Forelimb muscle (tissue), 1 donor: Measurements from ENCODE around the gene HSPG2. TPM values are rescaled to one million over a fixed set of nuclear protein-coding genes. Genes with fewer than 3 reads are reported as not detected.

Experiments used
- DNase-seq: peaks from one replicate; pipeline ENCODE4 v3.0.0-alpha.2; 2013; ENCODE audit warnings: low read depth
- polyA plus RNA-seq: library from polyadenylated mRNA; unstranded; fragments of 120-200 nt; gene quantifications from one replicate; pipeline ENCODE4 v1.2.1, GENCODE V29; 2013; ENCODE audit not compliant: insufficient read length

HSPG2 gene
- polyA plus RNA-seq, 1 donor = 223 TPM

DNA sequence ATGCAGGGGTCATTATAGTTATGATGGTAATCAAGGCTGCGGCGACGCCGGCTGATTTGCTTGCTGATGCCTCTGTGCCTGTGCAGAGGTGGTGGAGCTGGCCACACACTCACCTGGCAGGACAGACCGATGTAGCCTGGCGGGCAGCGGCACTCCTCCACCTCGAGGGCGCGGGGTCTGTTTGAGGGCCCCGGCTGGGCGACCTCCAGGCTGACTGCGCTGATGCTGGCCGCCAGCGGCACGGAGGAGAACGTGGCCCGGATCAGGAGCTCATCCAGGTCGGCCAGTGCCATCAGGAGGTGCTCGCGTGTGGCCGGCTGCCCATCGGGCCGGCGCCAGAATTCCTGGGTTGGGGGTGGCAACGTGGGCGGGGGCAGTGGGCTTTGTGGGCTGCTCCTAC is 72.4 kb downstream of the HSPG2 start:
- no peak for DNase-seq

DNA sequence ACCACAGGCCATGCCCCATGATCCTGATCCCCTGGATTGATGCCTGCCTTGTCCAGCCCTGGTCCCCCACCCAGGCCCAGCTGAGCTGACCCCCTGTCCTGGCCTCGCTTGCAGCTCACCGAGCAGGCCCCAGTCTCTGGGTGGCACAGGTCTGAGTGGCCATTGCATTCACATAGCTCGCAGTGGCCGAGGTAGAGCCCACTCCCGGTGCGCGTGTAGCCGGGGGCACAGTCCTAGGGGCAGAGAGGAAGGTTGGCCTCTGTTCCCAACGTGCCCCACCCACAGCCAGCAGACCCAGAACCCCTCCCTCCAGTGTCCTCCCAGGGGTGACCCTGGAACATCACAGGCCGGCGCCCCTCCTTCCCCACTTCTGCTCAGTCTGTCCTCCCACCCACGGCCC is 73.1 kb downstream of the HSPG2 start:
- no peak for DNase-seq

DNA sequence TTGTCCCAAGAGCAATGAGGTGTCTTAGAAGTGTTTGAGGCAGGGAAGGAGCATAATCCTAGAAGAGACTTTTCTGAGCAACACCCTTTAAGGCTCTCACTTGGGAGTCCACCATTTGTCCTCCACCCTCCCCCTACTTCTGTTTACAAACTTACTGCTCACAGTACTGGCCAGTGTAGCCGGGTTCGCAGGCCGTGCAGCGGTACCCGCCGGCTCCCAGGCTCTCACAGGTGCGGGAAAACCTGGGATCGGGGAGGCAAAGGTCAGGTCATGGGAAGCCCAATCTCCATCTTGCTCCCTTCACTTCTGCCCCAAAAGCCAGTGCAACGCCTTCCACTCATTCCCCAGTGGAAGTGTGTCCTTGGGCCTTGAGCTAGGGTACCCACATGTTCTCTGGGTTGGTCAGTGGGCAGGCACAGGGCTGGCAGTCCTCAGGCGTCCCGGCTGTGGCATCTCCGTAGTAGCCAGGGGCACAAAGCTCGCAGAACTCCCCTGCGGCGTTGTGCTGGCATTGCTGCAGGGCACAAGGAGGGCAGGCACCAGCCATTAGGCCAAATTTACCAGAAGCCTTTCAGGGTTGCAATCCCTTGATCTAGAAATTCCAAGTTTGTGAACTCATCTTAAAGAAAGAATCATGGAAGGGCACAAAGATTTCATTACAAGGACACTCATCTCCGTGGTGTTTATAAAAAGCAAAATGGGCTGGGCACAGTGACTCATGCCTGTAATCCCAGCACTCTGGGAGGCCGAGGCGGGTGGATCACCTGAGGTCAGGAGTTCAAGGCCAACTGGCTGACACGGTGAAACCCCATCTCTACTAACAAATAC is 75.3 kb downstream of the HSPG2 start:
- DNase-seq = no peak

DNA sequence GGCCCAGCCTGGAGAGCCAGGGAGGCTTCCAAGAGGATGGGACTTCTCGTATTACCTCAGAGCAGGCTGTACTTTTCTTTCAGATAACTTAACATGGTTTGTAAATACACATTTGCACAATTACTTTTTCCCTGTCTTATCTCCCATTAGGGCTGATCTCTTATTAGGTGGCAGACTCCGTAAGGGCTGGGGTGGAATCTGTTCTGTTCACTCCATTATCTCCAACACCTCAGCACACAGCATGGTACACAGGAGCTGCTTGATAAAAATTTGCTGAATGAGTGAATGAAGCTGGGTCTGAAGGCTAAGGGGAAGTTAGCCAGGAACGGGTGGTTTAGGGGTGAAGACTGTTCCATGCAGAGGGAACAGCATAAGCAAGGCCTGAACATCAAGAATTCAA is 76.1 kb downstream of the HSPG2 start:
- DNase-seq = no peak

DNA sequence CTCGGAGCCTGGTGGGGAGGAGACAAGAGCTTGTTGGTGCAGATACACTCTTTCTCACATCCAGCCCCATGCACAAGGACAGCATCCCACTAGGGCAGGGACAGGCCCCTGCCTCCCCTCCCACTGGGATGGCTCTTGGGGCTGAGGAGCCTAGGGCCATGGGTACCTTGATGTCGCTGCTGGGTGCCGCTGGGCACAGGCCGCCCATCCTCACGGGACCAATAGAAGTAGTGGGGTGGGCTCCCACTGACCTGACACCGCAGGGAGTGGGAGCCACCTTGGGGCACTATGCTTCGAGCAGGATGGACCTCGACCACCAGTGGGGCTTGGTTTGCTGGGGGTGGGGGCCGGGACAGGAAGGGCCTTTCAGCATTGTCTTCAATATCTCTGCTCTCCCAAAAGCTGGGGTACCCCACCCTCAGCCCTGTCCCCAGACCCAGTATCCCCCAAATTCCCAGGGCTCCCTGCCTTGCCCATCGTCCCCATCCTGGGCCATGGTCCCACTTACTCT is 77.4 kb downstream of the HSPG2 start:
- DNase-seq = no peak

DNA sequence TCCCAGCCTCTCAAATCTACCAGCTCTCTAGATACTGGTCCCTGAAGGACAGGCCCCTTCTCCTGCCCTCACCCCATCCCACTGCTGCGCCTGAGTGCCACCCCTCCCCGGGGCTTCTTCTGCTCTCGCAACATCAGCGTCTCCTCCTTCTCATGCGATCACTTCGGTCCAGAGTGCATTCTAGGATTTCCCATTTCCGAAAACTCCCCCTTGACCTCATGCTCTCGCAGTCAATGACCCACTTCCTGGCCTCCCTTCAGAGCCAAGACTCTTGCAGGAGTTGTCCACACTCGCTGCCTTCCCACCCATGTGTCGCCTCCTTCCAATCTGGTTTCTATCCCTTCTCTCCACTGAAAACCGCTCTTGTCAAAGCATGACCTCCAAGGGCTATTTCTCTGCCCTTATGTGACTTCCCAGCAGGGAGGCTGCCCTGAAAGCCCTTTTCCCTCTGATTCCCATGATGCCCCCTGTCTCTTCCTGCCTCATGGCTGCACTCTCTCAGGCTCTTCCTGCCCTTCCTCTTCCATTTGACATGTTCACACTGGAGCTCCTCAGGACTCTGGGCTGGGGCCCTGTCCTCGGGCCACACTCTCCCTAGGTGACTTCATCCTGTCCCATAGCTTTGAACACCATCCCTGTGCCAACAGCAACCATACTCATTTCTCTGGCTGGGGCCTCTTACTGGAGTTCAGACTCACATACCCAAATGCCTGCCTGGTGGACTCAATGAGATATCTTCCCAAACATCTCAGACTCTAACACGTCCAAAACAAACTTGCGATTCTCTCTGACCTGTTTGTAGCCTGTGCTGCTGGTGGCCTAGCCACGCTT is 79.1 kb downstream of the HSPG2 start:
- DNase-seq = no peak

DNA sequence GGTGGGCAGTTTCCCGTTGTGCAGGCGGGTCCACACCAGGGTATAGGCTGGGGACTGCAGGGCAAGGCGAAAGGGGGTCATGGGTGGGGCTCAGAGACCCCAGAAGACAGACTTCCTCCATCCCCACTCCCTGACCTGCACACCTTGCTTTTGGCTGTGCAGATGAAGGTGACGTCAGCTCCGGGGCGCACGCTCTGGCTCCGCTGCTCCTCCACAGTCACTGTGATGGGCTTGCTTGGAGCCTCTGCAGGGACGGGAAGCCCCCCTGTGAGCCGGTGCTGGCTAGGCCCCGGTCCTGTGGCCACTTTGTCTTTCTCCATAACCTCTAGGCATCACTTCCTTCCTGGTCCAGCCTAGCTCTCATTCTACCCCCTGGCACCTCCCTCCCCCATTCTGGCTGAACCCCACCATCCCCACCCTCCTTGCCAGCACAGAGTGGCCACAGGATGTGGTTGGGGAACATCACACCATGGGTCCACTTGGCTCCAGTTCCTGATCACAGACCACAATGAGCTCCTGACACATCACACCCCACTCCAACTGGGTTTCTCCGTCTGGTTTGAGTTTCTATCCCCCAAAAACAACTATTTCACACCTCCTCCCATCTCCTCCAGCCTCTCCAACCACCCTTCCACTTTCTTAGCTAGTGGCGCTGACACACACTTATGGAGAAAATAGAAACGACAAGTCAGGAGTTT is 79.8 kb downstream of the HSPG2 start:
- DNase-seq = no peak

DNA sequence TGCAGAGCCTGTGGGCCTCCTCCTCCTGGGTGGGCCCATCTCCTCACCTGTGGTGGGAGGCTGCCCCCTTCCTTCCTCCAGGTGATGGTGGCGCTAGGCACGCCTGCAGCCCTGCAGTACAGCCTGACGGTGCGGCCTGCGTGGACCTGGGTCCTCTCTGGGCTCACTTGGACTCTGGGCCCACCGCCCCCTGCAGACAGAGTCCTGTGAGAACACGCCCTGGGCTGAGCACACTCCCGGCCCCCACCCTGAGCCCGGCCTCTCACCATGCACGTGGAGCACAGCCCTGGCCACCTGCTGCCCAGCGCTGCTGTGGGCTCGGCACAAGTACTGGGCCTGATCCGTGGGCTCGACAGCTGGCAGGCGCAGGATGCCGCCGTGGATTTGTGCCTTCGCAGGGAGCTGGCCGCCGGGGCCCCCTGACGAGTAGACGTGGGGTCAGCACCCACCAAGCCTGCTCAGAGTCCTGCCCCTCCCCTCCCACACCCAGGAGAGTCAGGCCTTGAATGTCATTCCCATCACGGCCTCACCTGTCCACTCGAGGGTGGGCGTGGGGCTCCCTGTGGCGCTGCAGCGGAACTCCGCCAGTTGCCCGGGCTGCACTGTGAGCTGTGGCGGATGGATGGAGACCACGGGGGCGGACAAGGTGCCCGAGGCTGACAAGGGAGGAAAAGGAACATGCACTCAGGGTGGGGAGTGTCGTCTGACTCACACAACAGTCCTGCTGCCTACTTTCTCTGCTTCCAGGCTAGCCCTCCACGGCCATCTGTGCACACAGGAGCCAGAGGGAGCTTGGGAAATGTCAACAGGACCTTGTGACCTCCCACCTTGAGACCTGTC is 81.6 kb downstream of the HSPG2 start:
- DNase-seq = no peak

DNA sequence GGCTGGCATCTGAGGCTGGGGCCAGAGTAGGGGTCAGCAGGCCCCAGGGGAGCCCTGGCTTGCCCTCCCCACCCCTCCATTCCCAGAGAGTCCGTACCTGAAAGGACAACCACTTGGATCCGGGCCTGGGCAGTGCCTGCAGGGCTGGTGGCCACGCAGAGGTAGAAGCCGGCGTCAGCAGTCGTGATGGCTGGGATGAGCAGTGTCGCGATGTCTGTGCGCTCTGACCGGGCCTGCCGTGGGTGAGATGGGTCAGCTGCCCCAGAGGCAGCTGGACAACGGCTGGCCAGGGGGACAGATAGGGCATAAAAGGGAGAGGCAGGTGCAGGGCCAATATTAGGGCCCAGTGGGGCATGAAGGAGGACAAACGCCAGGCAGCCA is 82.4 kb downstream of the HSPG2 start:
- no peak for DNase-seq

DNA sequence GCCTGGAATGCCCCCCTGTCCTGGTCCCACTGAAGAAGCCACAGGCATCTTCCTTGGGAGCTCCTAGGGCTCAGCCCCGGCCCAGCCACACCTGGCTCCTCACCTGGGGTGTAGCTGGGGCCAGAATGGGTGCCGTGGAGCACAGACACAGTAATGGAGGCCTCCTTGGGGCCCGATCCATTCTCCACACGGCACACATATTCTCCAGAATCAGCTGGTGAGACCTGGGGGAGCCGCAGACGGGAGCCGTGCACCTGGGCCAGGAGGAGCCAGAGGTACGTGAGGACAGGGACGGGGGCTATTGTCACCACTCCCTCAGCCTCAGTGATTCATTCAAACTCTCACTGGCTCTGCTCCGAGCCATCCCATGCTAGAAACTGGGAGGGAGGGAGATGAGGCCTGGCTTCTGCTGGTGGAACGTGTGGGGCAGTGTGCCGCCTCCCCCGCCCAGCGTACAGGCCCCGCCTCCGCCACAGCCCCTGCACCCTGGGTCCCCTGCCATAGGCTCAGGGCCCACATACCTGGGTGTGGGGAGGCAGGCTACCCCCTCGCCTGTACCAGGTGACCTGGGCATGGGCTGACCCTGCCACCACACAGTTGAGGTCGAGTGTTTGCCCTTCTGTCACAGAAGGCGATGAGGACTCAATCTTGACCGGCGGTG is 82.9 kb downstream of the HSPG2 start:
- no peak for DNase-seq

DNA sequence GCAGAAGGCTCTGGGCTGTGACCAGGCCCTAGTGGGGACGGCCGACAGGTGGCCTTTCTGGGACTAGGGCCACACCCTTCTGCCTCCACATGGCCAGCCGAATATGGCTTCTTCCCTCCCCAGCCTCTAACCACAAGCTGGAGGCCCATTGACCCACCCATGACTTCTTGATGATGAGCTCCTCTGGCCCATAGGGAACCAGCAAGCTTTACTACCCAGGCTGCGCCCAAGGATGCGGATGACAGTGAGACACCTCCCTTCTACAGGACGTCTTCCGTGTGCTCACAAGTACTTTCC is 84.0 kb downstream of the HSPG2 start:
- no peak for DNase-seq

DNA sequence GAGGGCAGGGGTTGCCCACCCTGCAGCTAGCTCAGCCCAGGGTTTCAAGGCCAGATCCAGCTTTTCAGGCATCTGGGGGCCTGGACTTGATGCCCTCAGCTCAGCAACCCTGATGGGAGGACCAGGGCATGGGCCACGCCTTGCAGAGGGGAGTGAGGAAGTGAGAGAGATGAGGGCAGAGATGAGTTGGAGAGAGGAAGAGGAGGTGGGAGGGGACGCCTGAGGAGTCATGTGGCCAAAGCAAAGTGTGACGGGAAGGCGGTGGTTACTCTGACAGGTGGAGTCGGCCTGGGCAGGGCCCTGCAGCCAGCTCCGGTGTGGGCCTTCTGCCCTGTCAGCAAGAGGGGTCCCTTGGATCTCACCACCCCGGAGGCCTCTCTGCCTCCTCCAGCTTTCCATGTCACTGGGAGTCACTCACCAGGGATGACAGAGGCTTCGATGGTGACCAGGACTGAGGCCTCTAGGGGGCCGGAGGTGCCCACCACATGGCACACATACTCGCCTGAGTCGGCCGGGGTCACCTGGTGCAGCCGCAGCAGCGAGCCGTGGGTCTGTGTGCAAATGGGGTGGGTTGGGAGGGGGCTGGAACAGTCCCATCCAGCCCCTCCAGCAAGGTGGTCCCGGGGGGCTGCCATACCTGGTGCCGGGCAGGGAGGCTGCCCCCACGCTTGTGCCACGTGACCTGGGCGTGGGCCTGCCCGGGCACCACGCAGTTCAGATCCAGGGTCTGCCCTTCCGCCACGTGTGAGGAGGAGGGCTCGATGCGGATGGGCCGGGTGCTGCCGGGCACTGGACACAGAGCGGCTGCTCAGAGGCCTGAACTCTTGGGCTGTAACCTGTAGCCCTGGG is 84.6 kb downstream of the HSPG2 start:
- no peak for DNase-seq

DNA sequence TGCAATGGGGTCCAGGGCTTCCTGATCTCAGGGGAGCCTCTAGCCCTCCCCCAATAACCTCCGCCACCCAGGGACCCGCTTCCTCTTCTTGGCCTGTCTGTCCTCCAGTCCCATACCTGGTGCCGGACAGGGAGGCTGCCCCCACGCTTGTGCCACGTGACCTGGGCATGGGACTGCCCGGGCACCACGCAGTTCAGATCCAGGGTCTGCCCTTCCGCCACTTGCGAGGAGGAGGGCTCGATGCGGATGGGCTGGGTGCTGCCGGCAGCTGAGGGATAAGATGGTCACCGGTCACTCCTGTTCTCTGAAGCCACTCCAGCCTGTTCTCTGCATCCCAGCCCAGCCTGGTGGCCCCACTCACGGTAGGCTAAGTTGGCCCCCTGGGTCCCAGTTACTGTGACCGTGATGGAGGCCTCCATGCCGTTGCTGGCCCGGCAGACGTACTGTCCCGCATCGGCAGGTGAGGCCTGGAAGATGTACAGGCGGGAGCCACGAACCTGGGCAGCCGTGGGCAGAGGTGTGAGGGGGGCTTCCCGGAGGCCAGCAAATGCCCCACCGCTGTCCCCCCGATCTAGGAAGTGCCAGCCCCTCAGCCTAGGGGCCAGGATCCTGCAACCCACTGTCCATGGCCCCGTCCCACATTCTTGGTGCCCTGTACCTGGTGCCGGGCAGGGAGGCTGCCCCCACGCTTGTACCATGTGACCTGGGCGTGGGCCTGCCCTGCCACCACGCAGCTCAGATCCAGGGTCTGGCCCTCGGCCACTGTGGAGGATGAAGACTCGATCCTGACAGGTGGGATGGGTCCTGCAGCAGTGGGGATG is 85.5 kb downstream of the HSPG2 start:
- DNase-seq = no peak

DNA sequence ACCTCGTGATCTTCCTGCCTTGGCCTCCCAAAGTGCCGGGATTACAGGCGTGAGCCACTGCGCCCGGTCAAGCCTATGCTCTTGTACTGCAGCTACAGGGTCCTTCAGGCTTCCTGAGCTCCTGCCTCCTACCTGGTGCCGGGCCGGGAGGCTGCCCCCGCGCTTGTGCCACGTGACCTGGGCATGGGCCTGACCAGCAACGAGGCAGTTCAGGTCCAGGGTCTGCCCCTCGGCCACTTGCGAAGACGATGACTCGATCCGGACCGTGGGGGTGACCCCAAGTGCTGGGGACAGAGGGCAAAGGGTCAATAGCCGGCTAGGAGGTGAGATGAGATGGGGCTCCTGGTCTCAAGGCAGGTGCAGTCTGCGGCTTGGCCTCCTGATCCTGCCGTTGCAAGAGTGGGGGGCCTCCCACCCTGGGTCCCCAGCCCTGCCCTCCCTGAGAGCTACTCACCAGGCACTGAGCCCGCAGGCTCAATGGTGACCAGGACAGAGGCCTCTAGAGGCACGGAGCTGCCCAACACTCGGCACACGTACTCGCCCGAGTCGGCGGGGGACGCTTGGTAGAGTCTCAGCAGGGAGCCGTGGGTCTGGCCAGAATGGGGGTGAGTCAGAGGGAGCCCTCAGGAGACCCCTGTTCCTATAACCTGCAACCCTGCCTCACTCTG is 87.1 kb downstream of the HSPG2 start:
- DNase-seq = no peak

DNA sequence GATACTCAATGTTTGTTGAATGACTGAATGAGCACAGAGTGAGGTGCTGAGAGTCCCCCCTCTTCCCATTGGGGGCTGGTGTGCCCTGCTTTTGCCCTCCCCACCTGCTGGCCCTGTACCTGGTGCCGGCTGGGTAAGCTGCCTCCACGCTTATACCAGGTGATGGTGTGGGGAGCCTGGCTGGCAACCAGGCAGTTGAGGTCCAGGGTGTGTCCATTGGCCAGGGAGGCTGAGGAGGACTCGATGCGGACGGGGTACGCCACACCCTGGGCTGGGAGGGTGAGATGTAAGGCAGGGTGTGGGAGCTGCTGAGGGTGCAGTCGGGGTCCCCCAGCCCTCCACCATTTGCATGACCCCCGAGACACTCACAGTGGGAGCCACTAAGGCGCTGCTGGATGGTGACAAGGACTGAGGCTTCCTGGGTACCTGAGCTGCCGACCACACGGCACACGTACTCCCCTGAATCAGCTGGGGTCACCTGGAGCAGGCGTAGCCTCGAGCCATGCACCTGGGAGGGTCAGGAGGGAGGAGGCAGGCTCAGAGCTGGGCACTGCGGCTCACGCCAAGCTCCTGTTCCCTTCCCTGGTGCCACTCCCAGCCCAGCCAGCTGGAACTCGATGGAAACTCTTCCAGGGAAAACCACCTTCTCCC is 88.5 kb downstream of the HSPG2 start:
- DNase-seq = no peak

DNA sequence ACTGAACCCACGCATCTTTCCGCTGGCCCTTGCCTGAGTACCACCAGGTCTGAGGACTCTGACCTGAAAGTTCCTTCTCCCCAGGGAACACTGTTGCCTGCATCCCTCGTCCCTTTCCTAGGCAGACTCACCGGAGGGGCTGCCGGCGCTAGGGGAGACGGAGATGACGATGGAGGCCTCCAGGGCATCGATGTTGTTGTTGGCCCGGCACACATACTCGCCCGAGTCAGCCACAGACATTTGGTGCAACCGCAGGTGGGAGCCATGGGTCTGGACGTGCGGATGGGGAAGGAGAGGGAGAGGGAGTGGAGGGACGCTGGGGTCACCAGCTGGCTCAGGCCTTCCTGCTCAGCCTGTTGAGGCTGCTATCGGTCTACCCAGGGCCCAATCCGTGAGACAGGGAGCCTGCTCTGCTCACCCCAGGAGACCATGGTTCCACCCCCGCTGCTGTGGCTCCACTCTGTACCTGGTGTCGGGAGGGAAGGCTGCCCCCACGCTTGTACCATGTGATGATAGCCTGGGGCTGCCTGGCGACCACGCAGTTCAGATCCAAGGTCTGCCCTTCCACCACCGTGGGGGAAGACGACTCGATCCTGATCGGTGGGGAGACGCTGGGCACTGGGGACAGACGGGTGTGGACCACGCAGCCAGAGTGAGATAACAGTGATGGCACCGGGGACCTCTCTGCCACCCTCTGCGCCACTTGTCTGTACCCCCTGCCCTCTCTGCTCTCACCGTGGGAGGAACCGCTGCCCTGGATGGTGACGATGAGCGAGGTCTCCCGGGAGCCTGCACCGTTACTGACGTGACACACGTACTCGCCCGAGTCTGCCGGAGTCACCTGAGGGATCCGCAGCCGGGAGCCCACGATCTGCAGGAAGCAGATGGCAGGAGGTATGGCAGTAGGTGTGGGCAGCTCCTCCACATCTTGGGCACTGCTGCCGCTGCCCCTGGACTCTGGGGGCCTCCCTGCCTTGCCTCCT is 89.6 kb downstream of the HSPG2 start:
- DNase-seq = no peak
